Tibial artery (tissue), 4 donors: ENCODE measurements around the gene PSEN2.
"Not testable (repeated sequence)": the region's sequence is repeated elsewhere in the genome, so short reads cannot be mapped to it uniquely, and the experiment has no call there.

Experiments
- DNase-seq, 2 donors: peaks; one replicate each; pipeline ENCODE4 v3.0.0-alpha.2; 2019
- H3K27ac ChIP-seq, 2 donors: fragments of 200-600 bp; sonication (generic) in 1 of 2; 1 replicate in 1 of 2; 2 replicates in 1 of 2; pipeline ENCODE4 v1.5.1; 2018 to 2019; ENCODE audit warnings: mild to moderate bottlenecking in 1 of 2
- H3K27me3 ChIP-seq, 2 donors: fragments of 200-600 bp; sonication (generic) in 1 of 2; one replicate each; pipeline versions ENCODE4 v1.5.1 to v1.6.0; 2016 to 2019
- H3K36me3 ChIP-seq, 3 donors: fragments of 200-600 bp; sonication (generic) in 2 of 3; one replicate each; pipeline ENCODE4 v1.5.1; 2016 to 2019; ENCODE audit warnings: mild to moderate bottlenecking in 2 of 3
- H3K4me1 ChIP-seq, 4 donors: fragments of 200-600 bp; sonication (generic) in 2 of 4; 1 replicate in 3 of 4; 2 replicates in 1 of 4; pipeline ENCODE4 v1.5.1; 2016 to 2019
- H3K4me3 ChIP-seq, 2 donors: fragments of 200-600 bp; sonication (generic) in 1 of 2; 1 replicate in 1 of 2; 2 replicates in 1 of 2; pipeline ENCODE4 v1.5.1; 2018 to 2019; ENCODE audit warnings: mild to moderate bottlenecking in 2 of 2
- H3K9me3 ChIP-seq, 3 donors: fragments of 200-600 bp; sonication (generic) in 1 of 3; one replicate each; pipeline ENCODE4 v1.5.1; 2016 to 2019
- CTCF ChIP-seq, 2 experiments: fragments of 200-600 bp in 1 of 2; fragments of 450-650 bp in 1 of 2; IDR thresholded peaks; one replicate each; pipeline ENCODE4 v1.5.1; 2017 to 2019; ENCODE audit warnings: antibody characterized with exemption in 2 of 2, mild to moderate bottlenecking in 1 of 2, moderate library complexity in 1 of 2
- intact Hi-C: fragments of 100-400 bp; cut with DNase I; formaldehyde crosslinking; loops from one replicate; pipeline ENCODE4 v1.15.0; 2023; ENCODE audit warnings: low total_unique reads

The PSEN2 gene

DNA sequence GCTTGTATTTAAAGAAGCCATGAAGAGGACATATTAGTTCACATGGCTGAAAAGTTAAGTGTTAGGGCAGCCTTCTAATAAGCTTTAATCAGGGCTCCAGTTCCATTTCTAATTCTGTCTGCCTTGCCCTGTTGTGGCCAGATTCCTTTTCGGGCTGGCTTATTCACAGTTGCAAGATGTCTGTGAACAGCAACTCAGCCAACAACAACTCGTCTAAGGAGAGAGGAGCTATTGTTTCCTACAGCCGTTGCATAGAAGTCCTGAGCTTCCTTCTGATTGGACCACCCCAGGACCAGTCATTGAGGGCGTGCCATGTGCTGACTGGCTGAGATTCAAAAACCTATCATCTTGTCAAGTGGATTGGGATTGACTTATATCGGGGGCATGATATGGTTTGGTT is 51.1 kb downstream of the PSEN2 start:
- Histone ChIP-seq H3K9me3 (no peaks in the 10 kb centered on the region), H3K4me3 (no peak overlapping the region), H3K4me1 (no peaks in the 10 kb centered on the region), H3K36me3 (peaks cover 0 to 16% (median 16%) of the 10 kb centered on the region in 3 donors), H3K27ac (no peak overlapping the region), H3K27me3 (no peaks in the 10 kb centered on the region)
- intact Hi-C loops: no loop called here
- DNase-seq: no peak
- no peak for TF ChIP-seq CTCF (IDR thresholded peaks at IDR 0.05)

GRCh38 chr1:226929260-226930111 is 59.1 kb downstream of the PSEN2 start:
- H3K9me3 ChIP-seq, DNase-seq, H3K36me3 ChIP-seq, H3K4me3 ChIP-seq, H3K27ac ChIP-seq, H3K27me3 ChIP-seq, H3K4me1 ChIP-seq, intact Hi-C loops: not testable (repeated sequence)

DNA sequence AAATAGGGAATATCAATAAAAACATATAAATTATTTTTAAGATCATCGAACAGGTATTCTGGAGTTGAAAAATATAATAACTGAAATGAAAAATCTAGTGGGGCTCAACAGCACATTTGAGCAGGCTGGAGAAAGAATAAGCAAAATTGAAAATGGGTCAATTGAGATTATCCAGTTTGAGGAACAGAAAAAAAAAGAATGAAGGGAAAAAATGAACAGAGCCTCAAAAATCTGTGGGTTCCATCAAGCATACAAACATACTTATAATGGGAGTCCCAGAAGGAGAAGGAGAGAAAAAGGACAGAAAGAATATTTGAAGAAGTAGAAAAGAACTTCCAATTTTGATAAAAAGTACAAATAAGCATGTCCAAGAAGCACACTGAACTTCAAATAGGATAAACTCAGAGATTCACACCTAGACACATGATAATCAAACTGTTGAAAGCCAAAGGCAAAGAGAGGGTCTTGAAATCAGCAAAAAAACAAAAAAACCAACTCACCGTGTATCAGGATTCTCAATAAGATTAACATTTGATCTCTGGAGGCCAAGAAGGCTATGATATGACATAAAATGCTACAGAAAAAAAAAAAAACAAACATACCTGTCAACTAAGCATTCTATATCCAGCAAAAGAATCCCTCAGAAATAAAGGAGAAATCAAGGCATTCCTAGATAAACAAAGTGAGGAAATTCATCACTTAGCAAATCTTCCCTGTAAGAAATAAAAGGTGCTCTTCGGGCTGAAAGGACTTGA is 64.2 kb downstream of the PSEN2 start:
- no peak overlapping the region for H3K4me3 ChIP-seq
- H3K9me3 ChIP-seq: peaks cover 0 to 2% (median 0%) of the 10 kb centered on the region in 3 donors
- intact Hi-C loops: no loop called here
- H3K36me3 ChIP-seq: peaks cover 0 to 8% (median 0%) of the 10 kb centered on the region in 3 donors
- H3K27me3 ChIP-seq: no peaks in the 10 kb centered on the region
- H3K4me1 ChIP-seq: peaks cover 0 to 12% (median 8%) of the 10 kb centered on the region in 4 donors
- no peak overlapping the region for H3K27ac ChIP-seq
- no peak for TF ChIP-seq CTCF (IDR thresholded peaks at IDR 0.05)
- DNase-seq: no peak

DNA sequence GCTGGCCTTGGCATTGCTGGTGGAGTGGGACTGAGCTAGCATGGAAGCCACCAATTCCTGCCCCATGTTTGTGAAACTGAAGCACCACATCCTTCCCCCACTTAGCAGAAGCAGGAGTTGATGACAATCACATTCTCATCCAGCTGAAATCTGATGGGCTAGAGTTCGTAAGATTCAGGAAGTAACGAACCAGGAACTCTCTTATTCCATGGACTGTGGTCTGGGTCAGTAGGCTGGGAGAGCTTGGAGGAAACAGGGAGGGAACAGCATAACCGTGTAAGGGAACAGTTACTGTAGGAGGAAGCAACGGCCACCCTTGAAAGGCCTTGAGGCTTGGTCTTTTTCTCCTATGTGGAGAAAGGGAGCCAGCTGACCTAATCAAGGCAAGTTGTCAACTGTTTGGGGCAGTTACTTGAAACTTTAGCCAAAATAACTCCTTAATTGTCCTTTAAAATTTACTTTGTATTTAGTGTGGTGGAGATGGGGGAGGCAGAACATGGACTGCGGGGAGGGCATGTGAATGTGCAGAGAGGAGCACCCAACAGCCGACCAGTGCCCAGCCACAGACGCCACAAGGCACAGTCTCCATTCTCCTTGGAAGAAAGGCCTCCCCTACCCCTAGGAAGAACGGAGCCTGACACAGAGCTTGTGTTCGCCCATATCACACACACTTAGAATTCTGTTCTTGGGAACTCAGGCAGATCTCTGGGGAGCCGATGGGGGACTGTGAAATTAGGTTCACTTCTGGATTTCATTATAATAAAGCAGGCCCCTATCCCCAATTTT is 67.7 kb downstream of the PSEN2 start:
- Histone ChIP-seq H3K4me1 (peaks cover 0 to 34% (median 24%) of the 10 kb centered on the region in 4 donors), H3K27me3 (no peaks in the 10 kb centered on the region), H3K27ac (peak overlapping the region; percentile 92 to 98), H3K9me3 (peaks cover 0 to 2% (median 0%) of the 10 kb centered on the region in 3 donors), H3K4me3 (no peak overlapping the region), H3K36me3 (peaks cover 0 to 8% (median 0%) of the 10 kb centered on the region in 3 donors)
- DNase-seq: peak in 1 of 2 donors; percentile 54
- intact Hi-C loops: no loop called here
- no peak for TF ChIP-seq CTCF (IDR thresholded peaks at IDR 0.05)

DNA sequence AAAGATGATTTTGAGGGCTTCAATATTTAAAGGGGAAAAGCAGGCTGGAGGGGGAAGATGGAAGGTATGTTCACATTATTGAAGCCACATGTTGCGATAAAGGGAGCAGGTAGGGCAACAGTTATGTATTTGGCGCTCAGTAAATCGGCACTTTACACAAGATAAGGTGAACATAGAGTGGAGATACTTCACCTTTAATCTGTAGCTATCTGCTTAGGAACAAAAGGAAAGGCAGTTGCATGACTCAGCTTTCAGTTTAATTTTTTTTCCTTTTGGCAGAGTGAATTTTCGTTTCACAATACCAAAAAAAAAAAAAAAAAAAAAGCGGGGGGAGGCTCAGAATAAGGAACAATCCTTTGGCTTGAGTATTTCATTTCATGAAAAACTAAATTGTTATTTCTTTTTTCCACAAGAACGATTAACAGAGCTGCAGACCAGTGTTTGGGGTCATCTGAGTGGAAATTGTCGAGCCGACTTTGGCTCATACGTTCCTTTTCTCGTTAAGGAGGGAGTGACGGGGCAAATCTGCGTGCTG is 68.6 kb downstream of the PSEN2 start:
- Histone ChIP-seq H3K4me3 (peak overlapping the region; percentile 64 to 77), H3K27ac (peak overlapping the region; percentile 92 to 98), H3K4me1 (peaks cover 0 to 39% (median 28%) of the 10 kb centered on the region in 4 donors), H3K9me3 (peaks cover 0 to 2% (median 0%) of the 10 kb centered on the region in 3 donors), H3K27me3 (no peaks in the 10 kb centered on the region), H3K36me3 (peaks cover 0 to 8% (median 0%) of the 10 kb centered on the region in 3 donors)
- intact Hi-C loops: no loop called here
- peak in 1 of 2 donors; percentile 16 for DNase-seq
- TF ChIP-seq CTCF (IDR thresholded peaks at IDR 0.05): no peak
